GM19238 (cell line): ENCODE measurements around the gene HMGB1.
A peak's percentile ranks its signal among the peaks of the same experiment; 100 is the strongest.

Experiments
- DNase-seq: peaks from one replicate; pipeline ENCODE4 v3.0.0; 2011; ENCODE audit warnings: low spot score; ENCODE audit not compliant: insufficient read length

HMGB1 gene

GRCh38 chr13:30465593-30466357 is at the start of gene HMGB1:
TSS of gene HMGB1 (minus strand) at chr13:30465936. CDS start at chr13:30463680, 2,256 bp downstream.
- peak; percentile 91 for DNase-seq

- no peak for DNase-seq
Measured at GRCh38 chr13:30510811-30511371, 45.2 kb upstream of the HMGB1 start.

GRCh38 chr13:30510091-30510490 is 44.4 kb upstream of the HMGB1 start:
- no peak for DNase-seq

- no peak for DNase-seq
Measured at GRCh38 chr13:30509254-30510050, 43.7 kb upstream of the HMGB1 start.

GRCh38 chr13:30504081-30504480 is 38.3 kb upstream of the HMGB1 start:
- DNase-seq, result peak; percentile 22

GRCh38 chr13:30502237-30502636 is 36.5 kb upstream of the HMGB1 start:
- DNase-seq, result no peak

GRCh38 chr13:30499338-30499737 is 33.6 kb upstream of the HMGB1 start:
- DNase-seq, result no peak

GRCh38 chr13:30496147-30496546 is 30.4 kb upstream of the HMGB1 start:
- DNase-seq, result no peak

GRCh38 chr13:30495746-30496145 is 30.0 kb upstream of the HMGB1 start:
- DNase-seq, result no peak

GRCh38 chr13:30493658-30494381 is 28.1 kb upstream of the HMGB1 start:
- DNase-seq, result no peak

- DNase-seq, result no peak
Measured at GRCh38 chr13:30487075-30487470, 21.3 kb upstream of the HMGB1 start.

GRCh38 chr13:30486230-30487074 is 20.7 kb upstream of the HMGB1 start:
- no peak for DNase-seq

GRCh38 chr13:30481241-30481760 is 15.6 kb upstream of the HMGB1 start:
- no peak for DNase-seq

- no peak for DNase-seq
Measured at GRCh38 chr13:30480292-30480950, 14.7 kb upstream of the HMGB1 start.

GRCh38 chr13:30479883-30480219 is 14.1 kb upstream of the HMGB1 start:
- DNase-seq, result no peak

- no peak for DNase-seq
Measured at GRCh38 chr13:30479154-30479882, 13.6 kb upstream of the HMGB1 start.

- peak; percentile 16 for DNase-seq
Measured at GRCh38 chr13:30477346-30478195, 11.8 kb upstream of the HMGB1 start.

GRCh38 chr13:30473675-30474074 is 7.9 kb upstream of the HMGB1 start:
- DNase-seq, result no peak
